Stimulated activated naive CD4-positive, alpha-beta T cell treated with Interleukin-2 at 50 U/mL for 16 hours (primary cell): ENCODE results near the gene KLHDC2.
"Not testable (repeated sequence)": the region's sequence is repeated elsewhere in the genome, so short reads cannot be mapped to it uniquely, and the experiment has no call there.

Experiments
- DNase-seq: peaks from one replicate; lab custom pipeline; 2025; lab: John Stamatoyannopoulos, UW

The KLHDC2 gene

GRCh38 chr14:49767571-49768300 is at the start of gene KLHDC2:
Gene KLHDC2, plus strand, starts transcription at chr14:49768153. Its CDS starts 316 bp downstream, at chr14:49768469.
- DNase-seq = peak; percentile 86

DNA sequence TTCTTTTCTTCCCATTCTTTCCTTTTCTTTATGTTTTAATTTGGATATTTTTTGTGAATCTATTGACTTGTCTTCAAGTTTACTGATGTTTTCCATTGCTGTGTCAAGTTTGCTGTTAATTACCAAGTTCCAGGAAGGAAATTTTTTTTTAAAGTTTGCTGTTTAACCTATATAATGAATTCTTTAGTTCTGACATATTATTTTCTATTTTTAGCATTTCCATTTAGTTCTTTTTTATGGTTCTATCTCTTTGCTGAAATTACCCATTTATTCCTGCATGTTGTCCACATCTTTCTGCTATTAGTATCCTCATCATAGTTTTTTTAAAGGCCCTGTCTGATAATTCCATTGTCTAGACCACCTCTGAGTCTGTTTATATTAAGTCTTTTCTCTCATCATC is 47.2 kb upstream of the KLHDC2 start:
- no peak for DNase-seq

GRCh38 chr14:49721733-49722435 is 46.1 kb upstream of the KLHDC2 start:
- DNase-seq = not testable (repeated sequence)

GRCh38 chr14:49727171-49727570 is 40.8 kb upstream of the KLHDC2 start:
- no peak for DNase-seq

- no peak for DNase-seq
Measured at GRCh38 chr14:49732896-49733295, 35.1 kb upstream of the KLHDC2 start.

DNA sequence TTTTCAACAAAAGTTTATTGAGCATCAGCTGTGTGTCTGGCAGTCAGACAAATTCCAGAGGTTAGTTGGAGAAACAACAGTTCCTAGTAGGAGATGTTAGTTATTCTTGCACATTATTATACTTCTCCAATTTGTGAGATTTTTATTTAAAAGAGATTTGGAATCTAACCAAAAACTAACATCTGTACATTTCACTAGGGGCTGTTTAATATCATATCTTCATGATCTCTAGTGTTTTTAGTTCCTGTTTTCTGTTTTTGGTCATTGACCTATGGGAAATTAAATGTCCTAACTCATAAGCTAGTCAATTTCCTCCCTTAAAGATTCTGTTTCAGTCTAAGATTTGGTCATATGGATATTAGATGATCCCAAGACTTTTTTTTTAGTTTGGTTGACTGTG is 34.1 kb upstream of the KLHDC2 start:
- DNase-seq = no peak

GRCh38 chr14:49735669-49736068 is 32.3 kb upstream of the KLHDC2 start:
- DNase-seq = not testable (repeated sequence)

DNA sequence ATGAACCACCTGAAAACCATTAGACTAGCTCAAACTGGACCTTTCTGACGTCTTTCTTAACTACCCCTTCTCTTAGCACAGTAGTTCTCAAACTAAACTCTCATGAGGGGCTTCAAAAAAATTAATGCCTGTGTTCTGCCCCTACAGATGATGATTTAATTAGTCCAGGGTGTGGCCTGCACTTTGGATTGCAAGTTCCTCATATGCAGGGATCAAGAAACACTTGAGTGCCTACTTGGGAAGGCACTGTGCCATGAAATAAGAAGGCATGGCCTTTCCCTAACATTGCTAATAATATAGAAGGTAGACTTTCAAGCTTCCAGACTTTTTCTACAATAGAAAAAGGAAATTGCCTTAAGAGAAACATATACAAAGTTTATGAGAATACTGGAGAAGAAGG is 22.8 kb upstream of the KLHDC2 start:
- DNase-seq = no peak

DNA sequence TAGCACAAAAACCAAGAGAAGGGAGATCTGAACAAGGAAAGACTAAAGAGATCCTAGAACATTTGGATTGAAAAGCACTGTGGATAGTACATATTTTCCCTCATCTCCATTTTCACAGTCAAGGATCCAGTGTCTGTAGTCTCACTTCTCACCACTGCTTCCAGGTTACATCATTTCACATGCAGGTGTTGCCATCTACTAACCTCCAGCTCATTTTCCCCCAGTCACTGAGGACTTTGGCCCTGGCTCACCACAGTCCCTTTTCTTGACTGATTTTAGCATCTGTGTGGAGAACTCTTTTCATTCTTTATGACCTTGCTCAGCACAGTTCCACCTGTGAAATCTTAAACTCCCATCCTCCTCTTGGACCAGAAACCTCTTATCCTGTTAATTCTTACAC is 21.5 kb upstream of the KLHDC2 start:
- not testable (repeated sequence) for DNase-seq

GRCh38 chr14:49754570-49755097 is 13.3 kb upstream of the KLHDC2 start:
- DNase-seq = no peak

- DNase-seq = no peak
Measured at GRCh38 chr14:49755378-49755777, 12.6 kb upstream of the KLHDC2 start.

DNA sequence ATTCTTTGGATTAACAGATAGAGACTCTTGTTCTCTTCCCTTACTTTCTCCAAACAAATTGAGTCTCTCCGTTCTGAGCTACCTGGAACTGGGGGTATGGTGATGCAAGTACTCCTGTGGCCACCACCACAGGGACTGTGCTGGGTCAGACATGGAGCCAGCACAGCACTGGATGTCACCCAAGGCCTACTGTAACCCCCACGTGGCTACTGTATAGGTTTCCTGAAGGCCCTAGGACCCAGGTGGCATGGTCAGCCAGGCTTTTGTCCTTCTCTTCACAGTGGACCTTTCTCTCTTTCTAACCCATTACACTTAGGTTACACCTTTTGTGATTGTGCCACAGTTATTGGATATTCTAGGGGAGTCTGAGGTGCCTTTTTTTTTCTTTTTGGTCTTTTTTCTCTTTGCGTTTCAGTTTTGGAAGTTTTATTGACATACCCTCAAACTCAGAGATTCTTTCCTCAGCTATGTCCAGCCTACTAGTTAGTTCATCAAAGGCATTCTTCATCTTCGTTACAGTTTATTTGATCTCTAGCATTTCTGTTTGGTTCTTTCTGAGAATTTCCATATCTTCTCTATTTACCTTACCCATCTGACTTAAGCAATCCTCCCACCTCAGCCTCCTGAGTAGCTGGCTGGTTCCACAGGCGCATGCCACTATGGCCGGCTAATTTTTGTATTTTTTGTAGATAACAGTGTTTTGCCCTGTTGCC is 6.0 kb upstream of the KLHDC2 start:
- no peak for DNase-seq

- no peak for DNase-seq
Measured at GRCh38 chr14:49766839-49767238, 1.1 kb upstream of the KLHDC2 start.

- DNase-seq = no peak
Measured at GRCh38 chr14:49767270-49767570, 733 bp upstream of the KLHDC2 start.

- DNase-seq = peak; percentile 77
Measured at GRCh38 chr14:49768301-49769121, 558 bp downstream of the KLHDC2 start.

DNA sequence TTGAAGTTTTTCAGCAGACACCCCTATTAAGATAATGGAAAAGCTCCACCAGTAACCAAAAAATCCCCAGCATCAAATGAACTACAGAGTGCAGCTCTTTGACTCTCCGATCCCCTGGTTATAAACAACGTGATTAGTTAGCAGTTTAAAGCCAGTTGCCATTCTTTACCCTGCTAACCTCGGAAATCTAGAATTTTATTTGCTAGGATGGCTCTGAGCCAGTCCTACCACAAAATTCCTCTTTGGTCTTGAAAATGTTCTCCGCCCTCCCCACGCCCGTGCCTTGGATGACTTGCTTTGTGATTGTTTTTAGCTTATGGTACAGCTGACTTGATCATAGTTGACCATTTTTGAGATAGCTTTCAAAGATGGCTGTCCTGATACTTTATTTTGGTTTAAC is 1.2 kb downstream of the KLHDC2 start:
- DNase-seq = no peak

GRCh38 chr14:49769581-49770211 is 1.7 kb downstream of the KLHDC2 start:
- no peak for DNase-seq

GRCh38 chr14:49770212-49770817 is 2.4 kb downstream of the KLHDC2 start:
- DNase-seq = no peak

DNA sequence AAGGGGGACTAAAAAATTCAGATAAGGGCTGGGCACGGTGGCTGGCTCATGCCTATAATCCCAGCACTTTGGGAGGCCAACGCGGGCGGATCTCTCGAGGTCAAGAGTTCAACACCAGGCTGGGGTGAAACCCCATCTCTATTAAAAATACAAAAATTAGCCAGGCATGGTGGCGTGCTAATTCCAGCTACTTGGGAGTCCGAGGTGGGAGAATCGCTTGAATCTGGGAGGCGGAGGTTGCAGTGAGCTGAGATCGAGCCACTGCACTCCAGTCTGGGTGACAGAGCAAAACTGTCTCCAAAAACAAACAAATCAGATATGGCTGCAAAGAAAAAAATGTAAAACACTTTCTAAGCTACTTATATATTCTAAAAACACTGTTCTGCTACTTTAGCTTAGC is 3.7 kb downstream of the KLHDC2 start:
- not testable (repeated sequence) for DNase-seq

DNA sequence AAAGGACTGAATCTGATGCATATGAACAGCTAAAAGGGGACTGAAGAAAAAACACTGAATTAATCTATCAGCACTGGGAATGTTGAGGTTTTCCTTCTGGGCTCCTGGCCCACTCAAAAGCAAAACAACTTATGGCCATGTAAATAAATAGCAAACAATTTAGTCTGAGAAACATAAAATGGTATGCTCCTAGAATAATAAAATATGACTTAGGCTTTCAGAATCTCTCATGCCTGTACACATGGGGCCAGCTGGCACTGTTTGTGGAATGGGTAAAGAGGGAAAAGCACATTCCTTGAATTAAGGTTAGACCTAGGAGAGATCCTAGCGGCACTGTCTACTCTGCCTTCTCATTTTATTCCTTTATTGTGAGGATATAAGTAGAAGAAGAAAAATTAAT is 6.2 kb downstream of the KLHDC2 start:
- DNase-seq = no peak

DNA sequence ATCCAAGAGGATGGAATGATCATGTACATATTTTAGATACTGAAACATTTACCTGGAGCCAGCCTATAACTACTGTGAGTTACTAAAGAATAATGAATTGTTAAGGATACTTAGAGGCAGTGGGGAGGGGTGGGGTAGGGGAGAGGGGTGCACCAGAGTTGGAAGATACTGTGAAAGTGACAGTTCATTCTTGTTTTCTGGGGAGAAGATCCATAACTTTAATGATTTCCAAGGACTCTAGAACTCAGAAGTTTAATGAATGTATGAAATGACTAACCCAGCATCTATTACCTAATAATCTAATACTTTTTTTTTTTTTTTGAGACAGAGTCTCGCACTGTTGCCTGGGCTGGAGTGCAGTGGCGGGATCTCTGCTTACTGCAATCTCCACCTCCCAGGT is 10.5 kb downstream of the KLHDC2 start:
- DNase-seq = no peak
